22Rv1 (cell line): ENCODE results near the gene NUDT22.

ENCODE experiments used
- ZFX ChIP-seq: fragments of 450-650 bp; IDR thresholded peaks from 2 replicates; pipeline ENCODE4 v1.6.1; 2017; ENCODE audit warnings: antibody characterized with exemption, borderline replicate concordance
- TF ChIP-seq, protein P1 (sequence below): fragments of 450-650 bp; IDR thresholded peaks from 2 replicates; pipeline ENCODE4 v1.5.1; 2017; ENCODE audit warnings: mild to moderate bottlenecking

DNA sequence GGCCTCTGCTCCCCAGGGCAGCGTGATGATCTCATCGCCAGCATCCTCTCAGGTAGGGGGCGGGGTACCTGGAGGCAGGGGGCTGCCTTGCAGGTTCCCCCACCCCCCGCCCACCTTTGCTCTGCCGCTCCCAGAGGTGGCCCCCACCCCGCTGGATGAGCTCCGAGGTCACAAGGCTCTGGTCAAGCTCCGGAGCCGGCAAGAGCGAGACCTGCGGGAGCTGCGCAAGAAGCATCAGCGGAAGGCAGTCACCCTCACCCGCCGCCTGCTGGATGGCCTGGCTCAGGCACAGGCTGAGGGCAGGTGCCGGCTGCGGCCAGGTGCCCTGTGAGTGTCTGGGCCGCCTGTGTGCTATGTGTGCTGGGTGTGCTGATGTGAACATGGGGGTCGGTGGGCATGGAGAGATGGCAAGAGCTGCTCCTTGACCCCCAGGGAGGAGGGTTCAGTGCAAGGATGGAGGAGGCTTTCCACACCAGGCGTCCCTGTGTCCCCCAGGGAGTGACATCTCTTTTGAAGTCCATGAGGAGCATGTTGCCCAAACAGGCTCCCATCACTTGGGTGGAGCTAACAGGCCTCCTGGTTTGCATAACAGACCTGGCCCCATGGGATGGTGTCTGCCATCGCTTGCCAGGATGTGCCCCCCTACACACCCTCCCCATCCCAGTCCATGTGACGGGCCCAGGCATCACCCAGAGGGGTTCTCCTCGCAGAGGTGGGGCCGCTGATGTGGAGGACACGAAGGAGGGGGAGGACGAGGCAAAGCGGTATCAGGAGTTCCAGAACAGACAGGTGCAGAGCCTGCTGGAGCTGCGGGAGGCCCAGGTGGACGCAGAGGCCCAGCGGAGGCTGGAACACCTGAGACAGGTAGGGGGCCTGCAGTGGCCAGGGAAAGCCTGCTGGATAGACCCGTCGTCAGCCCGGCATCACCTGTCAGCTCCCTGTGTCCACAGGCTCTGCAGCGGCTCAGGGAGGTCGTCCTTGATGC is 39.4 kb downstream of the NUDT22 start:
- TF ChIP-seq, protein P1, sequence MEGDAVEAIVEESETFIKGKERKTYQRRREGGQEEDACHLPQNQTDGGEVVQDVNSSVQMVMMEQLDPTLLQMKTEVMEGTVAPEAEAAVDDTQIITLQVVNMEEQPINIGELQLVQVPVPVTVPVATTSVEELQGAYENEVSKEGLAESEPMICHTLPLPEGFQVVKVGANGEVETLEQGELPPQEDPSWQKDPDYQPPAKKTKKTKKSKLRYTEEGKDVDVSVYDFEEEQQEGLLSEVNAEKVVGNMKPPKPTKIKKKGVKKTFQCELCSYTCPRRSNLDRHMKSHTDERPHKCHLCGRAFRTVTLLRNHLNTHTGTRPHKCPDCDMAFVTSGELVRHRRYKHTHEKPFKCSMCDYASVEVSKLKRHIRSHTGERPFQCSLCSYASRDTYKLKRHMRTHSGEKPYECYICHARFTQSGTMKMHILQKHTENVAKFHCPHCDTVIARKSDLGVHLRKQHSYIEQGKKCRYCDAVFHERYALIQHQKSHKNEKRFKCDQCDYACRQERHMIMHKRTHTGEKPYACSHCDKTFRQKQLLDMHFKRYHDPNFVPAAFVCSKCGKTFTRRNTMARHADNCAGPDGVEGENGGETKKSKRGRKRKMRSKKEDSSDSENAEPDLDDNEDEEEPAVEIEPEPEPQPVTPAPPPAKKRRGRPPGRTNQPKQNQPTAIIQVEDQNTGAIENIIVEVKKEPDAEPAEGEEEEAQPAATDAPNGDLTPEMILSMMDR: no peak
- TF ChIP-seq ZFX: no peak
